Mucosa of rectum (tissue), 2 donors: Measurements from ENCODE around the gene RNF141.

ENCODE experiments used
- H3K27ac ChIP-seq, 2 donors: one replicate each; pipeline ENCODE4 v1.7.0; 2013; ENCODE audit warnings: inconsistent platforms in 2 of 2, low read depth in 2 of 2, low read length in 2 of 2
- H3K27me3 ChIP-seq, 2 donors: one replicate each; pipeline ENCODE4 v1.7.0; 2013; ENCODE audit warnings: low read length in 2 of 2; ENCODE audit not compliant: control insufficient read depth in 2 of 2, insufficient read depth in 2 of 2
- H3K36me3 ChIP-seq, 2 donors: one replicate each; pipeline ENCODE4 v1.7.0; 2013; ENCODE audit warnings: low read length in 2 of 2; ENCODE audit not compliant: control insufficient read depth in 2 of 2, insufficient read depth in 2 of 2
- H3K4me1 ChIP-seq, 2 donors: one replicate each; pipeline ENCODE4 v1.7.0; 2013; ENCODE audit warnings: low read length in 2 of 2, mild to moderate bottlenecking in 1 of 2; ENCODE audit not compliant: control insufficient read depth in 2 of 2, insufficient read depth in 2 of 2
- H3K4me3 ChIP-seq, 2 donors: one replicate each; pipeline ENCODE4 v1.7.0; 2013; ENCODE audit warnings: low read length in 2 of 2
- H3K9ac ChIP-seq, 2 donors: one replicate each; pipeline ENCODE4 v1.7.0; 2013; ENCODE audit warnings: low read length in 2 of 2, low read depth in 1 of 2, mild to moderate bottlenecking in 1 of 2
- H3K9me3 ChIP-seq, 2 donors: one replicate each; pipeline ENCODE4 v1.7.0; 2013; ENCODE audit warnings: low read length in 2 of 2; ENCODE audit not compliant: control insufficient read depth in 2 of 2
- donor health status: healthy.
- donor health status: Normal muscosa, but diverticular disease.

The RNF141 gene

DNA sequence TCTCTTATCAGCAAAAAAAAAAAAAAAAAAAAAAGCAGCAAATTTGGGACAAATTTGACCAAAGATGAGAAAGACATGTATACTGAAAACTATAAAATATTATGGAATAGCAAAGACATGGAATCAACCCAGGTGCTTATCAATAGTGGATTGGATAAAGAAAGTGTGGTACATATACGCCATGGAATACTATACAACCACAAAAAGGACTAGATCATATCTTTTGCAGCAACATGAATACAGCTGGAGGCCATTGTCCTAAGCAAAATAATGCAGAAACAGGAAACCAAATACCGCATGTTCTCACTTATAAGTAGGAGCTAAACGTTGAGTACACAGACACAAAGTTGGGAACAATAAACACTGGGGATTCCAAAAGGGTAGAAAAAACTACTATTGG is 1.8 kb upstream of the RNF141 start:
- Histone ChIP-seq H3K27ac (no peak overlapping the region), H3K27me3 (no peaks in the 10 kb centered on the region), H3K9me3 (no peaks in the 10 kb centered on the region), H3K9ac (no peak overlapping the region), H3K36me3 (no peaks in the 10 kb centered on the region), H3K4me1 (peaks cover 7 to 13% of the 10 kb centered on the region in 2 donors), H3K4me3 (no peak overlapping the region)

DNA sequence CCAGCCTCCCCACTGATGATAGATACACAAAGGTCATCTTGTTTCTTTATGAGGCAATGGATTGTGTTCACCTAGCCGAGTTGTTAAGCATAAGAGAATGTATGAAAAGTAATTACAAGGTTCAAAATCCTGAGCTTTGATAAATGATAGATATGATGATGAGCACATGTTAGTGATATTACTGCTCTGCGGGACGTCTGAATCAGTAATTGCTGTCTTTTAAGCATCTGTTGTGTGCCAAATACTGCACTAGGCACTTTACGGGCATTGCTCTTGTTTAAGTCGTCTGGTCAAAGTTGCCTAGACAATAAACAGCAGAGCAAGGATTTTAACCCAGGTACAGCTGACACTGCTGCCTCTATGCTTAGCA is 559 bp upstream of the RNF141 start:
- Histone ChIP-seq H3K36me3 (no peaks in the 10 kb centered on the region), H3K9ac (peak overlapping the region; percentile 85 to 97), H3K9me3 (no peaks in the 10 kb centered on the region), H3K27ac (peak overlapping the region; percentile 47 to 59), H3K27me3 (no peaks in the 10 kb centered on the region), H3K4me3 (peak overlapping the region; percentile 86 to 91), H3K4me1 (peaks cover 7 to 13% of the 10 kb centered on the region in 2 donors)

DNA sequence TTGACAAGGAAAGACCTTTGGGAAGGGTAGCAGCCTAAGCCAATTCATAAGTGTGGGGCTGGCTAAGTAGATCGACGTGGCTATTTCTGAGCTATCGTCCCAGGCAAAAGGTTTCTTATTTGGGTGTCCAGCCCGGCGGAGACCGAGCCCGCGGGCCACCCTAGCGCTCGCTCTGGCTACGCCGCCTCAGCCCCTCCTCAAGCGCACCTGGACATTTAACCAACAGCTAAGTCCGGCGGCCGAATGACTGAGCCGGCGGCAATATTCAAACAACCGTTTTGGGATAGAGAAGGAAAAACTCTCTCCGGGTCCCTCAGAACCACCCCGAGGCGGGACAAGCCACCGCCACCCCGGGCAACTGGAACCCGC is 457 bp downstream of the RNF141 start:
- Histone ChIP-seq H3K9ac (peak overlapping the region; percentile 85 to 97), H3K4me3 (peak overlapping the region; percentile 86 to 91), H3K27me3 (no peaks in the 10 kb centered on the region), H3K36me3 (no peaks in the 10 kb centered on the region), H3K27ac (peak overlapping the region; percentile 87 to 95), H3K4me1 (peaks cover 7 to 13% of the 10 kb centered on the region in 2 donors), H3K9me3 (no peaks in the 10 kb centered on the region)

DNA sequence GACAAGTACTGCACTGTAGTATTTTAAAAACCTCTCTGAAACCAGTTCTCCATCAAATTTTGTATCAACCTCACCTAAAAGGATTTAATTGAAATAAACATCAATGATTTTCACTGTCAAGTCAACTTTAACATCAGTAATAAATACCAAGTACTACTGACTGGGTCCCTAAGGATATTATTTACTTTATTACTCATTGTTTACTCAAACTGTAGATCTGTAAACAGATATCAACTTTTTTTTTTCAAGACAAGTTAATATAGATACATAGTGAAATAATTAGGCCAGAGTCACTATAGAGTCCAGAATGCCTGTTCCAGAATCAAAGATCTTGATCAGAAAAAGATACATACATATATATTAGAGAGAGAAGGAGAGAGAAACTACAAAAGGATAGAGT is 1.6 kb downstream of the RNF141 start:
- no peaks in the 10 kb centered on the region for H3K27me3 ChIP-seq
- H3K9ac ChIP-seq: no peak overlapping the region
- H3K9me3 ChIP-seq: no peaks in the 10 kb centered on the region
- H3K4me3 ChIP-seq: no peak overlapping the region
- peaks cover 7 to 13% of the 10 kb centered on the region in 2 donors for H3K4me1 ChIP-seq
- H3K36me3 ChIP-seq: no peaks in the 10 kb centered on the region
- H3K27ac ChIP-seq: no peak overlapping the region

DNA sequence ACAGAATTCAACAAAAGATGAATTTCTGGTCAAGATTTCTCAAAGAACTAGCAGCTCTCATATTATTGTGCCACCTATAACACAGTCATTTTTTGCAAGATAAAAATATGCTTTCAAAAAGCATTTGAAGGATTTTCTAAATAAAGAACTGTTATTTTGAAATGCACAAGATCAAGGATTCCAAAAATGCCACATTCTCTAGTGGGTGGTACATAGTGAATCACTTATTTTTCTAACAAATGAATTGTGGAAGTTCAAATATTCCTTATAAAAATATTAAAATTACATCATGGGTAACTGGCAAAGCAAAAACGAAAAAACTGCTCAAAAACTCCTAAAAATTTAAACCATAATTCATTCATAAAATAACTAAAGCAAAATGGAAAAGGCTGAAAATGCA is 2.1 kb downstream of the RNF141 start:
- Histone ChIP-seq H3K27me3 (no peaks in the 10 kb centered on the region), H3K9ac (no peak overlapping the region), H3K4me1 (peaks cover 7 to 13% of the 10 kb centered on the region in 2 donors), H3K27ac (no peak overlapping the region), H3K9me3 (no peaks in the 10 kb centered on the region), H3K4me3 (no peak overlapping the region), H3K36me3 (no peaks in the 10 kb centered on the region)

DNA sequence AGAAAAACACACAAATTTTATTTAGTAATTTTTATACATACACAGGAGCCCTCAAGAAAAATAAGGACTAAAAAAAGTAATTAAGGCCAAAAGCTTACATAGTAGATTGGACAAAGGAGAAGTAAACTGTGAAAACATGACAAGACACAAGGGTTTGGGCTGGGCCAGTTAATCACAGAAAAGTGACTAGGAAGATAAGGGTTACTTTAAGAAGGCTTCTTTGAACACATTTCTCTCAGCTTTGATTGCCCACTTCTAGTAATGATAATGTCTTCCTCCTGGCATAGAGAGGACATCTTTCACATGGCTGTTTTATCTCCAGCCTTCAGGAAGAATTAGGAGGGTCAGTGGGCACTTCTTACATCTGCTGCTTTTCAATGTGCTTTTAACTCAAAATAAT is 3.4 kb downstream of the RNF141 start:
- Histone ChIP-seq H3K4me1 (peaks cover 7 to 13% of the 10 kb centered on the region in 2 donors), H3K27ac (no peak overlapping the region), H3K27me3 (no peaks in the 10 kb centered on the region), H3K36me3 (peaks cover 4 to 6% of the 10 kb centered on the region in 2 donors), H3K4me3 (no peak overlapping the region), H3K9ac (no peak overlapping the region), H3K9me3 (no peaks in the 10 kb centered on the region)

DNA sequence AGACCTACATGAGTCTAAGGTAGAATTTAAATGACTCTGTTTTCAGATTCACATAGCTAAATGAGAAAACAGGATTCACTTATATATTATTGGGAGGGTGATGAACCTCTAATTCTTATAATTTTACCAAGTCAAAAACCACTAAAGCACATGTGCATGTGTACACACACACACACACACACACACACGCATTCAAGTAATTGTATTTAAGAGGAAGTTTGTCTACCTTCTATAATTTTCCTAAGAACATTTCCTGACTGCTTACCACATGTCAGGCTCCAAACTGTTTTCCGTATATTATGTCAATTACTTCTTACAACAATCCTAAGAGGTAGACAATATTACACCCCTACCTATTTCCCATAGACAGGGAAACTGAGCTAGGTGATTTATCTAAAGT is 6.7 kb downstream of the RNF141 start:
- H3K9ac ChIP-seq: no peak overlapping the region
- H3K9me3 ChIP-seq: no peaks in the 10 kb centered on the region
- H3K4me3 ChIP-seq: no peak overlapping the region
- H3K4me1 ChIP-seq: no peaks in the 10 kb centered on the region
- H3K27me3 ChIP-seq: no peaks in the 10 kb centered on the region
- no peak overlapping the region for H3K27ac ChIP-seq
- H3K36me3 ChIP-seq: peaks cover 12 to 18% of the 10 kb centered on the region in 2 donors

DNA sequence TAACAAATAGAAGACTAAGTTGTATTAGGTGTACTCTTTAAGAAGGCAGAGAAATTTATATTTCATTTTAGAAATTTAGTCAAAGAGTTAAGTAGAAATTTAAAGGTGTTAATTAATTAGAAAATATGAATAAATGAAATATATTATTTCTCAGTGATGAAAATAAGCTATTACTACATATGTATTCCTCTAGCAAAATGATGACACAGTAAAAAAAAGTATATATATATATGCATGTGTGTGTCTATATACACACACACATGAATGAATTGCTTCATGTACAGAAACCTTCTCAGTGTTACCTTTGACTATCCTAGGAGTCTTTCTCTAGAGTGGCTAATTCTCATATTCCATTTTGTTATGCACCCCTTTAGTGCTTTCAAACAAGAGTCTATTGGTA is 7.7 kb downstream of the RNF141 start:
- no peaks in the 10 kb centered on the region for H3K9me3 ChIP-seq
- no peak overlapping the region for H3K27ac ChIP-seq
- H3K9ac ChIP-seq: no peak overlapping the region
- no peaks in the 10 kb centered on the region for H3K27me3 ChIP-seq
- peaks cover 16 to 21% of the 10 kb centered on the region in 2 donors for H3K36me3 ChIP-seq
- no peaks in the 10 kb centered on the region for H3K4me1 ChIP-seq
- H3K4me3 ChIP-seq: no peak overlapping the region

DNA sequence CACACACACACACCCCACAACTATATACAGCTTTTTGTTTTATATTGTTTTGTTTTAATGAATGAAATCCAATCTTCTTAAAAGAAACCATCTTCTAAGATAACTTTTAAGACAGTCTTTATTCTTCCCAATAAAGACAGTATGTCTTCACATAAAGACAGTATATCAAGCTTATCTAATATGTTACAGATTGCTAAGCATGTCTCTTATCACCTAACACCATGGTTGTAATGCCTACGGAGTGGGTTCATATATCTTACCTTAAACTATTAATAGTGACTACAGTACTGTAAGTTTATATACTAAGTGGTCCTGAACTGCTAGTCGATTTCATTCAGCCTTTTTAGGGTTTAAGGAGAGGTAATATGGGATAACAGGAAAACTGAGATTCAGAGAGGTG is 8.5 kb downstream of the RNF141 start:
- H3K9ac ChIP-seq: no peak overlapping the region
- no peak overlapping the region for H3K27ac ChIP-seq
- H3K36me3 ChIP-seq: peaks cover 19 to 21% of the 10 kb centered on the region in 2 donors
- no peaks in the 10 kb centered on the region for H3K9me3 ChIP-seq
- no peak overlapping the region for H3K4me3 ChIP-seq
- H3K4me1 ChIP-seq: peaks cover 0 to 7% of the 10 kb centered on the region in 2 donors
- no peaks in the 10 kb centered on the region for H3K27me3 ChIP-seq

DNA sequence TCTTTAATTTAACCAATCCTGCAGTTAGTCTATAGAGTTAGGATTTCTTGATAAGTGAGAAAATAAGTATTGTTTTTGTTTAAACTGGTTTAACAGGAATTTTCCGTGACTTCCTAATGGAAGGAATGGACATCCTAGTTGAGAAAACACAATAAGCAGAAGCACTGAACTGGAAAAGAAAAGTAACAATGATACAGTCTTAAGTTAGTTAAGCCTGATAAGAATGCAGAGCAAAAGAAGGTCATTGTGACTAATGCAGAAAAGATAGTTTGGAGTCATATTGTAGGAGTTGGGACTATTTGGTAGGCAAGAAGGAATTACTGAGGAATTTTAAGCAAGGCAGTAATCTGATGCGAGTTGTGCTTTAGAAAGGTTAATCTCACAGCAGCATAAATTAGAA is 11.7 kb downstream of the RNF141 start:
- Histone ChIP-seq H3K9me3 (no peaks in the 10 kb centered on the region), H3K4me1 (peaks cover 0 to 13% of the 10 kb centered on the region in 2 donors), H3K9ac (no peak overlapping the region), H3K27ac (no peak overlapping the region), H3K36me3 (peaks cover 23 to 30% of the 10 kb centered on the region in 2 donors), H3K4me3 (no peak overlapping the region), H3K27me3 (no peaks in the 10 kb centered on the region)

DNA sequence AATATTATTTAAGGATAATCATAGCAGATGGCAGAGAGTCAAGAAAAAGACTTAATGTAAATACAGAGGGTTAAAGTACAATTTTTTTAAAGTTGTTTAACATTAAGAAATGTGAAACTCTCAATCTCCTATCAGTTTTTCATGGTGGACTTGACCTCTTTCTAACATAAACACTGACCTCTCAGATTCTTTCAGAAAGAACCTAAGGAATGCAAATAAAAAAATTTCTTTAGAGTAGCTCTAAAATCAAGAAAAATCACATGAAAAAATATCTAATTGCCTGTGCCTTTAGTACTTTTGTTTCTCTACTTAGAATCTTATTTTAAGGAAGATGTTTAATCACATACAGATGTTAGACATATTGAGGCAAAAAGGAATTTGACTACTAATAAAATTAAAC is 12.9 kb downstream of the RNF141 start:
- Histone ChIP-seq H3K9me3 (no peaks in the 10 kb centered on the region), H3K27ac (no peak overlapping the region), H3K4me1 (peaks cover 0 to 13% of the 10 kb centered on the region in 2 donors), H3K4me3 (no peak overlapping the region), H3K36me3 (peaks cover 21 to 36% of the 10 kb centered on the region in 2 donors), H3K27me3 (no peaks in the 10 kb centered on the region), H3K9ac (no peak overlapping the region)
